GM18909 (cell line): Measurements from ENCODE around the gene ST8SIA1.
"Not testable (repeated sequence)": the region's sequence is repeated elsewhere in the genome, so short reads cannot be mapped to it uniquely, and the experiment has no call there.

Source experiments
- ATAC-seq: cut with Tn5 transposase; IDR thresholded peaks from one replicate; pipeline ENCODE4 v1.9.1; 2021; ENCODE audit warnings: mild to moderate bottlenecking; ENCODE audit not compliant: unreplicated experiment, poor library complexity

Gene ST8SIA1

GRCh38 chr12:22334410-22335100 lies at the start of gene ST8SIA1:
TSS of gene ST8SIA1 (minus strand) at chr12:22334707. CDS start at chr12:22334232, 475 bp downstream.
- ATAC-seq: peak; percentile 4

GRCh38 chr12:22380031-22380430 lies 45.5 kb upstream of the ST8SIA1 start:
- ATAC-seq: no peak

GRCh38 chr12:22377731-22378496 lies 43.4 kb upstream of the ST8SIA1 start:
- ATAC-seq: no peak

GRCh38 chr12:22376596-22377150 lies 42.2 kb upstream of the ST8SIA1 start:
- not testable (repeated sequence) for ATAC-seq

GRCh38 chr12:22374508-22374907 lies 40.0 kb upstream of the ST8SIA1 start:
- no peak for ATAC-seq

GRCh38 chr12:22372277-22372837 lies 37.9 kb upstream of the ST8SIA1 start:
- no peak for ATAC-seq

GRCh38 chr12:22366181-22366580 lies 31.7 kb upstream of the ST8SIA1 start:
- no peak for ATAC-seq

GRCh38 chr12:22361785-22362184 lies 27.3 kb upstream of the ST8SIA1 start:
- no peak for ATAC-seq

GRCh38 chr12:22360774-22361173 lies 26.3 kb upstream of the ST8SIA1 start:
- no peak for ATAC-seq

- no peak for ATAC-seq
Observed at GRCh38 chr12:22357531-22357930, 23.0 kb upstream of the ST8SIA1 start.

- no peak for ATAC-seq
Observed at GRCh38 chr12:22356231-22356630, 21.7 kb upstream of the ST8SIA1 start.

GRCh38 chr12:22355011-22355580 lies 20.6 kb upstream of the ST8SIA1 start:
- ATAC-seq: no peak

GRCh38 chr12:22353615-22354325 lies 19.3 kb upstream of the ST8SIA1 start:
- no peak for ATAC-seq

- ATAC-seq: no peak
Observed at GRCh38 chr12:22350886-22351285, 16.4 kb upstream of the ST8SIA1 start.

- no peak for ATAC-seq
Observed at GRCh38 chr12:22348208-22348607, 13.7 kb upstream of the ST8SIA1 start.

- no peak for ATAC-seq
Observed at GRCh38 chr12:22340143-22340542, 5.6 kb upstream of the ST8SIA1 start.

GRCh38 chr12:22339691-22340090 lies 5.2 kb upstream of the ST8SIA1 start:
- no peak for ATAC-seq

GRCh38 chr12:22335794-22336166 lies 1.3 kb upstream of the ST8SIA1 start:
- ATAC-seq: no peak

- no peak for ATAC-seq
Observed at GRCh38 chr12:22333713-22334409, 646 bp downstream of the ST8SIA1 start.
